ENCODE results near the gene PELI2. TPM values are rescaled to one million over a fixed set of nuclear protein-coding genes. Genes with fewer than 3 reads are reported as not detected.

PELI2 gene
- total and polyA plus RNA-seq, 2 of the 4 experiments (the other 2 are of a cell fraction) = 6.0 to 36.7 TPM

DNA sequence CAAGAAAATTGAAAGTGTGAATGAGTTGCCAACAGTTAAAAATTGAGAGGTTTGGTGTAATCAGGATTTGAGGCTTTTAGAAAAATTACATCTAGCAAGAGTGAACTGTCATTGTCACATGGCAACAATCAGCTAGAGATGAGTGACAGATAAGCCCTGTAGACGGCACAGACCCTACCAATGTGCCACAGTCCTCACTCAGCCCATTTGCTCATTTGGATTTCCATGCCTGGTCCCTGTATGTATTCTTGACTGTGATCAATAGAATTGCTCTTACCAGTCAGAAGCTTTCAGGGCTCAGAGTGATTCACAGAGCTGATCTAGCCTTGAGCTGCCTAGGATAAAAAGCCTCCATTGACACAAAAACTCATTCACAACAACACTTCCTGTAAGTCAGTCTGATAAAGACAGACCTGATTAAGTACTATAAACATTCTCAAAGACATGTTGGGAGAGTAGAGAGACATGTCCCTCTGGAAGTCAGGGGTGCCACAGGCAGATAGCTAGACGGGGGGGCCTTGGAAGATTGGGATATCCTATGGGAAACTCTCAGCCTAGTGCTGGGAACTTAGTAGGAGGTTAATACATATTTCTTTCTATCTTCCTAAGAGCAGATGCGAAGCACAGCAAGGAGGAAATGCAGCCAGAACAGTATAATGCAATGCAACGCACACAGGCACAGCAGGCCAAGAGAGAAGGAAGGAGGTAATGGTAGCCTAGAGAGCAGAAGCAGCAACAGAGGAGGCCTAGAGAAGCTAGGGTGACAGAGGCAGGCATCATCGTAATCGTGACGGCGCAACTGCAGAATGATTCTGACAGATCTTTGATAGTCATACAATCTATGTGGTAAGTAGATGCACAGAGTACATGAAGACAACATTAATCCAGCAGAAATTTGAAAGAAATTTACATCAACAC lies 2.0 kb upstream of the PELI2 start:
- Histone ChIP-seq H3K27ac (ENCODE audit: insufficient read depth, low read length) (no peak overlapping the region), H3K18ac (ENCODE audit: low read depth, low read length) (0 out of 2 replicates have a peak overlapping the region, but pooled peaks have one; percentile 6), H3K9me1 (ENCODE audit: insufficient read depth, low read length) (peaks cover 4% of the 10 kb centered on the region; the same call in 1 of the 2 replicates), H3K14ac (replicated peaks; ENCODE audit: low read depth, low read length) (no peak overlapping the region), H2AK5ac (ENCODE audit: low read depth, low read length) (peak overlapping the region; percentile 36), H3K9me3 (ENCODE audit: control insufficient read depth, insufficient read depth, low read length) (no peaks in the 10 kb centered on the region), H3K56ac (ENCODE audit: extremely low read depth, insufficient read depth, low read length) (no peak overlapping the region), H3K36me3 (ENCODE audit: control insufficient read depth, insufficient read depth, low read length) (no peaks in the 10 kb centered on the region), H3K4me2 (ENCODE audit: low read depth, low read length) (no peak overlapping the region), H2AK9ac (replicated peaks; ENCODE audit: low read depth, low read length, poor library complexity) (no peak overlapping the region), H4K8ac (ENCODE audit: low read depth in 2 of 2, low read length in 2 of 2) (no peak overlapping the region; a peak in 1 of 4 replicates), H3K27me3 (ENCODE audit: control insufficient read depth, insufficient read depth, low read length) (no peaks in the 10 kb centered on the region), H3K4me1 (ENCODE audit: control insufficient read depth, insufficient read depth, low read length) (peaks cover 6% of the 10 kb centered on the region), H2BK20ac (ENCODE audit: low read depth, low read length) (no peak overlapping the region), H4K5ac (ENCODE audit: low read depth, low read length) (no peak overlapping the region), H4K20me1 (ENCODE audit: insufficient read depth, low read length) (peaks cover 7% of the 10 kb centered on the region; the same call in 1 of the 2 replicates), H2AFZ (replicated peaks; ENCODE audit: low read length, poor library complexity) (no peak overlapping the region), H3K23ac (ENCODE audit: low read depth, low read length) (no peak overlapping the region), H4K91ac (ENCODE audit: insufficient read depth, low read depth, low read length) (no peak overlapping the region), H3K79me1 (ENCODE audit: low read depth in 1 of 2, low read length in 2 of 2) (peaks cover 13 to 16% of the 10 kb centered on the region in 2 experiments; a peak in 3 of 4 replicates), H2BK15ac (ENCODE audit: low read depth, low read length) (0 out of 3 replicates have a peak overlapping the region, but pooled peaks have one; percentile 11), H3K4ac (ENCODE audit: low read depth, low read length) (no peak overlapping the region), H2BK5ac (ENCODE audit: low read depth, low read length, poor library complexity, severe bottlenecking) (no peak overlapping the region), H3K9ac (ENCODE audit: low read depth, low read length) (no peak overlapping the region), H3K4me3 (ENCODE audit: insufficient read depth, low read depth, low read length) (no peak overlapping the region), H2BK120ac (ENCODE audit: low read depth, low read length) (no peak overlapping the region)
- no peak for TF ChIP-seq FOS (IDR thresholded peaks at IDR 0.05; ENCODE audit: low read depth, low read length)
- TF ChIP-seq, protein P1, sequence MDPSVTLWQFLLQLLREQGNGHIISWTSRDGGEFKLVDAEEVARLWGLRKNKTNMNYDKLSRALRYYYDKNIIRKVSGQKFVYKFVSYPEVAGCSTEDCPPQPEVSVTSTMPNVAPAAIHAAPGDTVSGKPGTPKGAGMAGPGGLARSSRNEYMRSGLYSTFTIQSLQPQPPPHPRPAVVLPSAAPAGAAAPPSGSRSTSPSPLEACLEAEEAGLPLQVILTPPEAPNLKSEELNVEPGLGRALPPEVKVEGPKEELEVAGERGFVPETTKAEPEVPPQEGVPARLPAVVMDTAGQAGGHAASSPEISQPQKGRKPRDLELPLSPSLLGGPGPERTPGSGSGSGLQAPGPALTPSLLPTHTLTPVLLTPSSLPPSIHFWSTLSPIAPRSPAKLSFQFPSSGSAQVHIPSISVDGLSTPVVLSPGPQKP (IDR thresholded peaks at IDR 0.05; ENCODE audit: borderline replicate concordance, low read depth, low read length) = no peak
- TF ChIP-seq SMC3 (IDR thresholded peaks at IDR 0.05; ENCODE audit: low read depth, low read length) = no peak
- WGBS, 2 experiments (ENCODE audit: extremely low coverage in 2 of 2, insufficient read length in 1 of 2) = no CpG with 5 or more reads among the region's 8 CpGs
- CTCF ChIA-PET = interaction anchor here (0.7 to 2.1 kb wide), 2 partner anchors 154 to 224 kb away, joined by 3 to 5 read pairs; no protein-coding TSS in a partner anchor
- dilution Hi-C loops (cut with HindIII; ENCODE audit: low sequenced_read_pairs, unreplicated experiment) = no loop called here
- intact Hi-C loops (cut with micrococcal nuclease) = loop anchor here (10.0 kb wide), 1 partner anchor 681 kb away; no protein-coding TSS in a partner anchor
- DNase-seq = no peak
- in situ Hi-C loops (cut with MboI; ENCODE audit: low sequenced_read_pairs) = loop anchor here (25.0 kb wide), 1 partner anchor 404 kb away; no protein-coding TSS in a partner anchor
- no peak for ATAC-seq (ENCODE audit: low read depth)
- BruUV-seq (replicated peaks) = no TSS peak
- POLR2A ChIA-PET (ENCODE audit: unreplicated experiment) = no interaction called here
